ENCODE results near the gene TRIM7. TPM values are rescaled to one million over a fixed set of nuclear protein-coding genes. Genes with fewer than 3 reads are reported as not detected.

The TRIM7 gene
- total and polyA plus RNA-seq, 9 of the 15 experiments (the other 6 are each of a cell fraction or from before 2014, with no cell fraction given): 2.6 to 14.9 (median 8.9) TPM

DNA sequence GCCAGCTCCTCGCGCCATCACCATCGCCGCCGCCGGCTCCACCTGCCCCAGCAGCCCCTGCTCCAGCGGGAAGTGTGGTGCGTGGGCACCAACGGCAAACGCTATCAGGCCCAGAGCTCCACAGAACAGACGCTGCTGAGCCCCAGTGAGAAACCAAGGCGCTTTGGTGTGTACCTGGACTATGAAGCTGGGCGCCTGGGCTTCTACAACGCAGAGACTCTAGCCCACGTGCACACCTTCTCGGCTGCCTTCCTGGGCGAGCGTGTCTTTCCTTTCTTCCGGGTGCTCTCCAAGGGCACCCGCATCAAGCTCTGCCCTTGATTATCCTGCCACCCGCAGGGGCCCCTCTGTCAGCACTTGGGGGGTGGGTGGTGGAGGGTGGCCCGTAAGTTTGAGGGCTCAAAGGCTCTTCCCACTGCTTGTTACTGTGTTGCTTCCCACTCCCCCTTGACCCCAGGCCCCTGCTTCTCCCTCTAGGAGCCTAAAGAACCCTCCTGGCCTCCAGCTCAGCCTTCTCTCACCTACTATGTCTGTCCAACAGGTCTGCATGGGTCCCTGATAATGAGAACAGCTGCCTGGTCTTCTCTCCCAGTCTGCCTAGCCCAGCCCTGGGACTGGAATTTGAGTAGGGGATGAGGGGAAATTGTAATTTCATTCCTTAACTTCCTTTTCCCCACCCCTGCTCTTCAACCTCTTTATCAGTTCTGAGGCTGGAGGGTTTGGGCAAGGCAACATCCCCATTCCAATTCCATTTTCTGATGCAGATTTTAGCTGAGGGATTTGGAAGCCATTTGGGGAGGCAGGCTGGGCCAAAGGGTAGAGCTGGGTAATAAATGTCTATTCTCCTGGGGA lies 29.7 kb upstream of the TRIM7 start (continued):
- no peak for TF ChIP-seq ZNF740 (CRISPR knock-in tag; IDR thresholded peaks at IDR 0.05)
- no peak for TF ChIP-seq ZNF740 (tag; IDR thresholded peaks at IDR 0.05)
- TF ChIP-seq ZNF512 (tag; IDR thresholded peaks at IDR 0.05): no peak
- TF ChIP-seq MAFF (IDR thresholded peaks at IDR 0.05; ENCODE audit: low read length): no peak; the same call in 1 of the 2 replicates
- no peak for TF ChIP-seq SMAD4 (CRISPR knock-in tag; conservative IDR thresholded peaks at IDR 0.05)
- no peak; the same call in none of the 2 replicates for TF ChIP-seq ILF3 (IDR thresholded peaks at IDR 0.05; ENCODE audit: borderline replicate concordance)
- TF ChIP-seq CXXC5 (CRISPR knock-in tag; IDR thresholded peaks at IDR 0.05): no peak
- no peak for TF ChIP-seq MYBL2 (IDR thresholded peaks at IDR 0.05; ENCODE audit: low read depth)
- no peak for TF ChIP-seq MYBL2 (CRISPR knock-in tag; IDR thresholded peaks at IDR 0.05; ENCODE audit: borderline replicate concordance)
- no peak for TF ChIP-seq HDGF (IDR thresholded peaks at IDR 0.05)
- TF ChIP-seq SNIP1 (IDR thresholded peaks at IDR 0.05; ENCODE audit: low read depth): no peak
- no peak for TF ChIP-seq ZNF384 (IDR thresholded peaks at IDR 0.05; ENCODE audit: low read depth, low read length)
- no peak for TF ChIP-seq ARNT (IDR thresholded peaks at IDR 0.05)
- no peak for TF ChIP-seq TAF1 (IDR thresholded peaks at IDR 0.05; ENCODE audit: control insufficient read depth, extremely low read depth, insufficient read depth, low read length, severe bottlenecking)
